Measurements from ENCODE around the gene APOB.

Gene APOB

GRCh38 chr2:21035282-21035973 is 8.4 kb downstream of the APOB start:
- TF ChIP-seq ZFX (IDR thresholded peaks at IDR 0.05) (no peak), CTCF (conservative IDR thresholded peaks at IDR 0.05) (no peak)

GRCh38 chr2:21034972-21035279 is 8.9 kb downstream of the APOB start:
- no peak overlapping the region for H3K27ac ChIP-seq
- no peak for TF ChIP-seq ZFX (IDR thresholded peaks at IDR 0.05)
- no peak for TF ChIP-seq CTCF (conservative IDR thresholded peaks at IDR 0.05)

More at GRCh38 chr2:21035282-21035973, 8.4 kb downstream of the APOB start:
- H3K27ac ChIP-seq: no peak overlapping the region

GRCh38 chr2:21034156-21034971 is 9.5 kb downstream of the APOB start:
- TF ChIP-seq ZFX (IDR thresholded peaks at IDR 0.05) (no peak), CTCF (conservative IDR thresholded peaks at IDR 0.05) (no peak)
- no peak overlapping the region for H3K27ac ChIP-seq

- TF ChIP-seq CTCF (conservative IDR thresholded peaks at IDR 0.05) (no peak), ZFX (IDR thresholded peaks at IDR 0.05) (no peak)
Observed at GRCh38 chr2:21033237-21034155, 10.4 kb downstream of the APOB start.

GRCh38 chr2:21032338-21033236 is 11.3 kb downstream of the APOB start:
- TF ChIP-seq CTCF (conservative IDR thresholded peaks at IDR 0.05) (no peak), ZFX (IDR thresholded peaks at IDR 0.05) (no peak)
- no peak overlapping the region for H3K27ac ChIP-seq

More at GRCh38 chr2:21033237-21034155, 10.4 kb downstream of the APOB start:
- no peak overlapping the region for H3K27ac ChIP-seq

- H3K27ac ChIP-seq: no peak overlapping the region
- TF ChIP-seq ZFX (IDR thresholded peaks at IDR 0.05): no peak
- TF ChIP-seq CTCF (conservative IDR thresholded peaks at IDR 0.05): no peak
Observed at GRCh38 chr2:21030983-21031968, 12.6 kb downstream of the APOB start.

All from C4-2B (cell line).